Smooth muscle cell of the brain vasculature (primary cell): Measurements from ENCODE around the gene NTM.
"Not testable (repeated sequence)": the region's sequence is repeated elsewhere in the genome, so short reads cannot be mapped to it uniquely, and the experiment has no call there.

Experiments
- DNase-seq: peaks from one replicate; pipeline ENCODE4 v3.0.0-alpha.2; 2012; ENCODE audit warnings: low read depth, low spot score

The NTM gene

DNA sequence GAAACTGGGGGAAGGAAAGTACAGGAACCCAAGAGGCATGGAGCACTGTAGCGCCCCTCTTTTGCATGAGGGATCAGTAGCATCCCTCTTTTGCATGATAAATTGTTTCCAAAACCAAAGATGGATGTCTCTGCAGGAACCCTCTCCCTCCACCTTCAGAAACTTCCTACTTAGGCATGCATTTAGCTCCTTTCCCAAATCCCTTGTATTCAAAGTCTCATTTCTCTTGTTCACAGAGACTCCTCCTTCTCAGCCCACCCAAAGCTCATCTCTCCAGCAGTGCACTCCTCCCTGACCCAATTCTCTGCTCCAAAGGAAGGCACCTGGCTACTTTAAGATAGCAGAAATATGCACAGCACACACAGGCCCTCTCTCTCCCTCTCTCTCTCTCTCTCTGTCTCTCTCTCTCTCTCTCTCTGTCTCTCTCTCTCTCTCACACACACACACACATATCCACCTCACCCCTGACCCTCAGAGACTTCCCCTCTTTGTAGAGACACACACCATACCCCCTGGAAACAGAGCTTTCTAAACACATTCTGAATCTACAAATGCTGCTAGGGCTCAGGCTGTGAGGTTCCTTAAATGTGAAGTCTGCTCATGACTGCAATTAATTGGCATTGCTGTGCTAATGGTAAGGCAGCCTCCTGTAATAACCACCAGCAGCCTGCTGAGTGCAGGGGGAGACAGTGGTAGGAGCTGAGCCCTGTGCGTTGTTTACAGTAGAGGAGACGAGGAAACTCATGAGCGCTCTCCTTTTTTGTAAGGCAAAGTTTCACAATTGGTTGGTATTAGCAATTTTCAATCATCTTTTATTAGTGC, 519.6 kb downstream of the NTM start:
- no peak for DNase-seq

DNA sequence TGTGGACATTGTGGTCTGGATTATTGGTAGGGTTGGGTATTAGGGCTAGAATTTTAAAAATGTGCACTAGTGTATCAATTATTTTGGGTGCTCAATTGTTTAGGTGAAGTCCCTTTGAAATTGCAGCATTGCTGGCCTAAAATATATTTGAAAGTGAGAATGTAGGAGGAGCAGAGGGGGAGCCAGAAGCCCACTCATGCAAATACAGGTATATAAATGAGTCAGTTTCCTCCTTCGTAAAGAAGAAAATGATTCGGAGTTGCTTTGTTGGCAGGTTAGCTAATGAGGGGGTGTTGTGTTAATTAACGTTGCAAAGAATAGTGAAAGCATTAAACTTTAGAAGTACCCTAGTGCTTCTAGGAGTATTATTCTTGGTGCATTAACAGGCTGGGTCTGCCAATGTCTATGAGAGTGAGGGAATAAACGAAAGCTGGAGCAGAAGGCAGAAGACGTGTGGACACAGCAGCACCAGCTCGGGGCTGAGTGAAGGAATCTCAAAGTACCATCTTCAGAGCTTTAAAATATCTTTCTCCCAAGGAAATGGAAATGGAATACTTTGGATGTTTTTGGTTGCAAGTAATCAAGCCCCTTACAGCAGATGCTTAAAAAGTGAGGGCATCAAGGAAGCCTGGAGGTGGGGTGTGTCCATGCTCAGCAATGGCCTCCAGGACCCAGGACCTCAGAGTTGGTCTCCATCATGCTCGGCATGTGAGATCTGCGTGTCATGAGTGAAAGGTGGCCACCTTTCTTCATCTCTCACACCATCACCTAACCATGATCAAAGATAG, 522.9 kb downstream of the NTM start:
- no peak for DNase-seq

DNA sequence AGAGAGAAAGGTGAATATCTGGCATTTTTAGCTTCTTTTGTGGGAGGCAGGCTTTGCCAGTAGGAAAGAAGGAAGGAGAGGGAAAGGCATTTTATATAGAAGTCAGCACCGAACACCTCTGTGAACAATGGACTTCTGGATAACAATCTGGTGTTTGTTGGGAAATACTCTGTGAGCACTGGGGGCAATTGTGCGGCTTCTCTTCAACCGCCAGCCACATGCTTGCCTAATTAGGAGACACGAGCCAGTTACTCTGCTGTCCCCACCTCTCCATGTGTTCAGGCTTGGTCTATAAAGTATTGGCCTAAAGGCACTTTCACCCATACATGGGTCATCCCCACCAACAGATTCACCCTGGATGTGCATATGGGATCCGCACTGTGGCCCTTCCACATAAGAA, 523.6 kb downstream of the NTM start:
- no peak for DNase-seq

DNA sequence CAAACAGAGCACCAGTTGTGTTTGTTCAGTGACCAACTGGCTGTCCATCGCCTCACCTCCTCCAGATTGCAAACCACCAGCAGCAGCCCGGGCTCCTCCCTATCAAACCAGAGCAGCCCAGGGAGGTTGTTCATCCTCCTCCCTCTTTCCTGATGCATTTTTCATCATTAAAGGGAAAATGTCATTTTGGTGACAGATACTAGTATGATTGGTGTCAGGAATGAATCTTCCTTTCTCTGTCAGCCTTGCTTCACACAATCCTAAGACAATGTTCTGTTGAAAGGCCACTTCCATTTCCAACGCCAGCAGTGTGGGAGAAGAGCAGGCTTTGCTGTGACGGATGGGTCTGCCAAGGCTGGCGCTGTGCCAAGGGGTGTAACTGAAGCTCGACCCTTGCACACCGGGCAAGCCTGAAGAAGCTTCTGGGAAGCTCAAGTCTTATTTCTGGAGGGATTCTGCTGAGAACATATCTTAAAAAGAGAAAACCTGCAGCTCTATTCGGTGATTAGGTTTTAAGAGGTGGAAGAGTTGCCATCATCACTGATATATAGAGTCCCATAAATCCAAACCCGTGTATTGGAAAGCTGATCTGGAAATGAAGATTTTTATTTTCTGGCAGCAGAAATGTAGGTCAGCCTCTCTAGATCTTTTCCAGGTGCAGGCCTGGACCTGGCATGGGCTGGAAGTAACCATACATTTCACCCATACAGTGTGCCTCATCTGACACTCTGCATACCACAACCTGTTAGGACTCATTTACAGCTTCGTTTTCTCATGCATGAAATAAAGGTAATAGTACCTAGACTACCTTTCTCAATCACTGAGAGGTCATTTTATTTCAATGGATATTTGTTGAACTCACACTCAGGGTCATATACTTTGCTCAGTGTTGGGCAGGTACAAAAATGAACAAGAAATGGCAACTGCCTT, 524.5 kb downstream of the NTM start:
- DNase-seq, result no peak

DNA sequence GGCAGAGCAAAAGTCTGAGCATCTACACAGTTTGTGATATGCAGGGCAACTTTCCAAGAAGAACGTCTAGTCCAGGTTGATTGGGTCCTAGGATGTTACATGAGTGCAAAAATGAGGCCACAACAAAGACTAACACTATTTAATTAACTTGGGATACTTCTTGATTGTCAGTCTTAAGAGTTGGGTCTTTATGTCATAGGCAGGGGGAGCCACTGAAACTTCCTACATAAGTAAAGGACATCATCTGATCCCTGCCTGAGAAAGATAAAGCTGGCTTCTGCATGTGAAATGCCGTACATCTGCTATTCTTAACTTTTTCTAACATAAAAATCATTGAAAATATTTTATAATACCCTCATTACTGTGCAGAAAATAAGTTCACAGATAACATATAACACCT, 525.5 kb downstream of the NTM start:
- DNase-seq, result no peak

DNA sequence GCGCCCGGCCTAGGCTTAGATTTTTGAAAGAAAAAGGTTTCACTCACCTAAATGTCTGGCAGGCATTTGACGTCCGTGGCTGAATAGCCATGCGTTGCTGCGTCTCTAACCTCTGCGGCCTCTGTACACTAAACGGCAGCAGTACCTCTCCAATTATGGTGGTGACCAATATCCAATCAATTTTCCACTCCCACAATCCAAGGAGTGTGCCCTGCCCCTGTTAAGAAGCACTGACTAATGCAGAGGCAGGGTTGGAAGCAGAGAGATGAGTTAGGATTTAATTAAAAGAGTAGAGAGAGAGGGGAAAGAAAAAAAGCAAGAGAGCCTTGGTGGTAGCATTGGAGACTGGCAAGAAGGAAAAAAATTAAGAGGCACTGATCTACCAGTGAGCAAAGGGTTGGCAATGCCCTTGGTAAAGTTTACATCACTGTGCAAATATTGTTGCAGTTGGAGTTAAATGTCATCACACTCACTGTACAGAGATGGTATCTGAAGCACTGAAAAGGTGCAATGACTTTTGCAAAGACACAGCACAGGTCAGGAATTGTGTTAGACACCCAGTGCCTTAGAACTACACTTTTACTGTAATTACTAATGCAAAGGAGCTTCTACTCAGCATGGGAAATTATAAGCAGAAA, 526.7 kb downstream of the NTM start:
- DNase-seq, result no peak

DNA sequence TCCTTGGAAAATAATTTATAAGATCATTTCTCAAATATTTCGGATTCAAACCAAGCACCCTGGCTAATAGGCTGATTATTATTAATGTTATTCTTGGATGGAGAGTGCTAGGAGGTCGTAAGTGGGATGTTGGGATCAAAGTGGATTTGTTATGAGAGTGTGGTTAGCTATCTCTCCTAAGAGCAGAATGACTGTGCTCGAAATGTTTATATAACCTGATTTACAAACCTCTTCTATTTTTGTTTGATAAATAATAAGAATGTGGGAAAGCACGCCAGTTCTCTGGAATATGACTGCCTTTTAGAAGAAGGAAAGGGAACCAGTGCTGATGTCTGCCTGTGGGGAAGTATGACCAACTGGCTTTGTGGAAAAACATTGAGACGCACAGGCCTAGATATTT, 527.5 kb downstream of the NTM start:
- DNase-seq, result no peak

DNA sequence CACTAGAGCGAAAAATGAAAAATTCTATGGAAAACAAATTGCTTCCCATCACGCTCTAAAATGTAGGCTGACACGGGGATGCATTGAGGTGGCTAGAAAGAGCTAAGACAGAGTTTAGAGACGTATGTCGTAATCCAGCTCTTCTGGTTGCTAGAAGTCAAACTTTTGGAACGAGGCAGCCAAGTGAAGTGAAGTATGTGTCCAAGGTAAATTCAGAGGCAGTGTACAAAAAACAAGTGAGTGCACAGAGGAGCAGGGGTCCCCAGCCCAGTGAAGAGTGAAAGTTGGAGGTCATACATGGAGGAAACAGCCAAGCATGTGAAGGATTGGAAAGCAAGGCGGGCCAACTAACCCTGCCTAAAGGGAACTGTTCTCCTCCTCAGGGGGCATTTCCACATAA, 528.5 kb downstream of the NTM start:
- no peak for DNase-seq

DNA sequence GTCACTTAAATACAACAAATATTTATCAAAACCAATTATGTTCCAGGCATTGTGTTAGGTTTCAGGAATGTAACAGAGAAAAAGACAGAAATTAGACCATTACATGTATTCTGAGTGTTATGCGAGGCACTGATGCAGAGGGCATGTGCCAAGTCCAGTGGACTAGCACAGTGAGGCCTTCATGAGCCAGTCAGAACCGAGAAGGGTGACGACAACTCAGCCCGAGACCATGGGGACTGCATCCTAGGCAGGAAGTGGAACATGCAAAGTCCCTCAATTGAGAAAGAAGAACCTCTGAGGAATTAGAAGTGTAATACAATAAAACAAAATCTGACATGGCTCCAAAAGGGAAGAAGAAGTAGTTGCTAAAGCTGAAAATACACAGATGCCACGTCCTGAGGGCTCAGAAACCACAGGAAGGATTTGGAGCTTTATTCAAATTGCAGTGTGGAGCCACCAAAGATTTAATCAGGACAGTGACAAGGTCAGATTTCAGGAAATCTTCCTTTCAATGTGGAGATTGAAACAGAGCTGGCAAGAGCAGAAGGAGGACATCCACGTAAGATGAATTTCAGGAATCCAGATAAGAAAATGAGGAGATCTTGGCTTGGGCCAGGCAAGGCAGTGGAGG, 529.6 kb downstream of the NTM start:
- no peak for DNase-seq

DNA sequence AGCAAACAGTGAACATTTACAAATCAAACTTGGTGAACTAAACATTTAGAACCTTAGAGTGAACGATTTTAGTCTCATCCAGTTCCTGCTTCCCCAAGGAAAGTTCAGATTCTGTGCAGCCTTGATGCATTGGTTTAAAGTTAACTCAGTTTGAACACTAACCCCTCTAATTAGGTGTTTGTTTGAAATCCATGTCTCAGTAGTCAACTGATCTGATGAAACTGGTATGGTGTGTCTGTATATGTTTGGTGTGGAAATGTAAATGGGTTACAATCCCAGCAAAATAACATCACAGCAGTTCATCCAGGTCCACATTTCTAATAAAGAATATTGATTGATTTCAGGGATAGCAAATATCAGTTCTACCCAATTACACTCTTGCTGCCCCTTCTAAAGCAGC, 532.0 kb downstream of the NTM start:
- no peak for DNase-seq

DNA sequence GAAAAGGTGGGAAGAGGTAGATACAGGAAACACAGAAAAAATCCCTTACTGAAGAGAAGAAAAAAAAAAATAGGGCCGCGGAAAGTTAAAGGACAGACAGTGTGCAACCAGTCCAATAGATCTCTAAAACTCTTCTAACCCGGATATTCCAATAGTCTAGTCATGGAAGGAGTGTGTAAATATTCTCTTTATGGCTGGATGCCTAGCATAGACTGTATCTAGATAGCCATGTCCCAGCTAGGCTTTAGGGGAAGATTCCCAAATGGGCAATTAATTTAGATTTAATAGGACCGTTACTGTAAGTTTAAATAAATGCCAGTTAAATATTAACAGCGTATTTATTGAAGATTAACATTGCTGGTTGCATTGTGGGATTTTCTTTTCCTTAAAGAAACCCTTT, 532.7 kb downstream of the NTM start:
- DNase-seq, result no peak

DNA sequence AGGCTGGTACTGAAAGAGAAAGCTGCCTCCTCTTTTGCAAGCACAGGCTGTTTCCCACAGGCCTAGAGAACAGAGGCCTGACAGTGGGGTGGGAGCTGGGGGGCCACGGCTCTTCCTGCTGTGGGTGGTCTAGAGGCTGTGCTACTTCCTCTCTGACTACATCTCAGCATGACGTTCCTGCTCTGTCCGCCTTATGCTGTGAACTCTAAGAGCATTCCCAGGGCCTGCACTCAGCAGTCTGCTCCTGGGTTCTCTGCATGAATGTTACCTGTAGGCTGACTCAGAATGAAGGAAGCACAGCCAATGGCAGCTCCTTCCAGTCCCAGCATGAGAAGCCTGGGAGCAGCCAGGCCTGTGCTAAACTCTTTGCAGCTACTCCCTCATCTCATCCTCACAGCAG, 534.3 kb downstream of the NTM start:
- peak; percentile 95 for DNase-seq

DNA sequence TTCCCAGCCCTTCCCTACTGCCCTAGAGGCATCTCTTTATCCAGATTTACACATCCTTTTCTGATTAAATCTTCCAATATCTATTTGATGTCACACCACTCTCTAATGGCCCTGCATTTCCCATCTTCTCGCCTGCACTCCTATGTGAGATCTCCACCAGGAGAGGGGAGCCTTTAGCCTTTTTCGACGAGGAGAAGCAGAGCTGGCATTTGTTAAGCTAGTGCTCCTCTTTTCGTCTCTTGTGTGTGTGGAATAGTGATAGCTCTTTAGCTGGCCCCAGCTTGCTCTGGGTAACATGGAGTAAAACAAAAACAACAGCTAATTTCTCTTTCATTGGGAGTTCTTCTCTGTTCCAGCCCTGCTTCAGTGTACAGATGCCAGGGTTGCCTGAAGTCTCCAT, 536.5 kb downstream of the NTM start:
- DNase-seq, result no peak

DNA sequence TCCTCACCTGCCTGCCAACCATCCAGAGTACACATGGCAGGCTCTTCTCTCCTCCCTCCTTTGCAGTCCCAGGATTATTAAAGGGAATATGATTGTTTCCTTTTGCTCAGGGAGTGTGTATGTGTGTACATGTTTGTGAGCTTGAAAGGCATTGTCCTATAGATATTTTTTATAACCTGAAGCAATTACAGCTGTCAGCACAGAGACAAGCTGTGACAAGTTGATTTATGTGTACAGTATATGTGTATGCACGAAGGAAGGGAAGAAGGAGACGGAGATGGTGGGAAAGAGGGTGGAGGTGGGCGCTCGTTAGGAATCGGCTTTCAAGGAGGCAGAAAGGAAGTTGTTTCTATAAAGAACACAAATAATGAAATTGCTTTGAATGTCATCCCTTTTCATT, 537.0 kb downstream of the NTM start:
- DNase-seq, result no peak

DNA sequence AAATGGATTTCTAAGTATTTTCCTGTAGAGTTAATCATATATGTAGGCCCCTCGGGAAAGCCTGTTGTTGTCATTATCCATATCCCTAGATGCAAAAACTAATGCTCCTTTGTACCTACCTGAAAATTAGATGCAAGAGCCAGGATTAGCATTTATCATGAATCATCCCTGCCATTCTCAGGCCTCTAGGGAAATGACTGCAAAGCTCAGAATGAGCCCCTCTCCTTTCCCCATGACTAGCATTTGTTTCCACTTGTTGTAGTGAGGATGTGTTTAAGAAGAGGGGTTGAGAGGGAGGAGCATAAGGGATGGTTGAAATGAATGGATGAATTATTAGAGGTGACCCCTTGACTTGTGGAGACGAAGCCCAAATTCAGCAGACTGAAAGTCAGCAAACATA, 537.9 kb downstream of the NTM start:
- no peak for DNase-seq

DNA sequence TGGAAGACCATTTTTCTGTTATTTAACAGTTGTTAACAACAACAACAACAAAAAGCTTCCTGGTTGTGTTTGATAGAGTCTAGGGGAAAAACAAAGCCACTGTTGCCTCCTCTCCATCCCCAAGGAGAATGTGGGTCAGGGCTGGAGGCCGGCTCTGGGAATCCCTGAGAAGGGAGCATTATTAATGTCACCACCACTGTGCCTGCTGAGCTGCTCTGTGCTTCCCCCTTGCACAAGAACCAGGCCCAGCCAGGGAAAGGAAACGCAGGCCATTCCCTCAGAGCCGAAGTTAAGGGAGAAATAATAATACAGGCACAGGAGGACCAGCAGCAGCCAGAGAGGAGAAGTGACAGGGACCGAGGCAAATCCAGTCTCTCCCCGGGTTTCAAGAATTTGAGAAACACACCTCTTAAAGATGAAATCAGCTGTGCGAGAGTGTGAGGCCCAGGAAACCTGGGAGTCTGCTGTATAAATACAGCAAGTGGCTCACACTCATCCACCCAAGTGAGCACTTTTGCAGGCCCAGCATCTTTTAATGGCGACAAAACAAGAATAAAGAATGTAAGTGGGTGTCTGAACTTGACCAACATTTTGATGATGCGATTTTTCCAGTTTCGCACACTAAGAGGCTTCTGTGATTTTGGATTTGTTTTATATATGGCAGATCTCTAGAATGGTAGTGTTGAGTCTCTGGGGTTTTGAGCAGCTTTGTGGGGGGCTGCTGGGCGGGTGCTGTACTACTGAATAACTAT, 539.2 kb downstream of the NTM start:
- DNase-seq, result no peak

DNA sequence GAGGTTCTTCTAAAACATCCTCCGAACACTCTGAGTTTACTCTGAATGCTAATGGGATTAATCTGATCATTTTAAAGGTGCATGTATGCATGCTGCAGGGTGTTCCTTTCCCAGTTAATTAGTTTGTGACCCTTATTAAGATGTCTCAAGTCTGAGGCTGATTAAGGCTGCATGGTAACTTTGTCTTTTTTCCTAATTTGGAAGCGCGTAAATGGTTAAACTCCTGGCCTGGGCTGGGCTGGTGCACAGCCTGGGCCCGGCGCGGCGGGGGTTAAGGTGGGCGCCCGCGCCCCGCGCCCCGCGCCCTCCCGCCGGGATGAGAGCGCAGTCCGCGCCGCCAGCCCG, 539.7 kb downstream of the NTM start:
- no peak for DNase-seq

DNA sequence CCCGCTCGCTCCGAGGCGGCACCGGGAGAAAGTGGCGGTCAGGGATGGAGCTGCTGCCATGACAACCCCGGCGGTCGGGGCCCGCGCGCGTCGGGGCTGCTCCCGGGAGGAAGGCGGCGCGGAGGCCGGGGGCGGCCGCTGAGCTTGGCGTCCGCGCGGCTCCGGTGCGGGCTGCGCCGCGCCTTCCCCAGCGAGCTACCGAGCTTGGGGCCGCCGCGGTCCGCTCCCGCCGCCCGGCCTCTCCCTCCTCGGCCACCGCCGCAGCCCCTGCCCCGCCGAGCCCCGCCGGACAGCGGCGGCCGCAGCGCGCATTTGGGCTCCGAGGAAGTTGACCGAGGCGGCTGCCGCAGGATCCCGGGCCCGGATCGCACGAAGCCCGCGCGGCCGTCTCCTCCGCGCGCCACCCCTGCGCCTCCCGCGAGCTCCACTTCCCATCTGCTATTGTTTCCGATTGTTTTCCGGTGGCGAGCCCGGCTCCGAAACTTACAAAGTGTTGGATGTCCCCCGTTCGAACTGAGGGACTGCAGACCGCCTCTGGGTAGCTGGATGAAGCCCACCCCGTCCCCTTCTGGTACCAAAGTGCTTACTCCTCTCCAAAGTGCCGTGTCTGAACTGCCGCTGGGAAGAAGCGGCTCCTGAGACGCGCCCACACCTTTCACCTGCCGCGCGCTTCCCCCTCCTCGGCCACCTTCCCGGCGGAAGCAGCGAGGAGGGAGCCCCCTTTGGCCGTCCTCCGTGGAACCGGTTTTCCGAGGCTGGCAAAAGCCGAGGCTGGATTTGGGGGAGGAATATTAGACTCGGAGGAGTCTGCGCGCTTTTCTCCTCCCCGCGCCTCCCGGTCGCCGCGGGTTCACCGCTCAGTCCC, 540.3 kb downstream of the NTM start:
- no peak for DNase-seq

DNA sequence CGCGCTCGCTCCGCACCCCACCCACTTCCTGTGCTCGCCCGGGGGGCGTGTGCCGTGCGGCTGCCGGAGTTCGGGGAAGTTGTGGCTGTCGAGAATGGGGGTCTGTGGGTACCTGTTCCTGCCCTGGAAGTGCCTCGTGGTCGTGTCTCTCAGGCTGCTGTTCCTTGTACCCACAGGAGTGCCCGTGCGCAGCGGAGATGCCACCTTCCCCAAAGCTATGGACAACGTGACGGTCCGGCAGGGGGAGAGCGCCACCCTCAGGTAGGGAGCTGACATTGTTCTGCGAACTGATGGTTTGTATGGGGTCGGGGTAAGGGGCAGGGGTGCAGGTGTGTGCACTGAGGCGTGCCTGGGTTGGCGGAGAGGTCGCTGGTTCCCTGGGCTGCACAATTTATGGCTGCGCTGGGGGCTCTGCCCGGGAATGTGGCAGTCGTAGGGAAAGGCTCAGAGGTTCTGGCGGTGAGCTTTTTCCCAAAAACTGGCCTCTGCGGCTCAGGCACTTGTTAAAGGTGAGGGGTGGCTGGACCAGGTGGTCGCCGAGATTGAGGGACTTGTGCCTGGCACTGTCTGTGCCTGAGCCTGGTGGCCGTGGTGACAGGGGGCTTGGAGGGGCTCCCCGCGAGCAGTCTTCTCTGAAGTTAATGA, 541.1 kb downstream of the NTM start:
- DNase-seq, result not testable (repeated sequence)
